CD4-positive, alpha-beta T cell treated with Interleukin-2 at 100 ng/mL for 4 hours (primary cell): Measurements from ENCODE around the gene ZNF774.
A peak's percentile ranks its signal among the peaks of the same experiment; 100 is the strongest.
"Not testable (repeated sequence)": the region's sequence is repeated elsewhere in the genome, so short reads cannot be mapped to it uniquely, and the experiment has no call there.

Experiments
- DNase-seq: peaks from one replicate; pipeline ENCODE4 v3.0.0-alpha.2; 2020; ENCODE audit warnings: low spot score

Gene ZNF774

DNA sequence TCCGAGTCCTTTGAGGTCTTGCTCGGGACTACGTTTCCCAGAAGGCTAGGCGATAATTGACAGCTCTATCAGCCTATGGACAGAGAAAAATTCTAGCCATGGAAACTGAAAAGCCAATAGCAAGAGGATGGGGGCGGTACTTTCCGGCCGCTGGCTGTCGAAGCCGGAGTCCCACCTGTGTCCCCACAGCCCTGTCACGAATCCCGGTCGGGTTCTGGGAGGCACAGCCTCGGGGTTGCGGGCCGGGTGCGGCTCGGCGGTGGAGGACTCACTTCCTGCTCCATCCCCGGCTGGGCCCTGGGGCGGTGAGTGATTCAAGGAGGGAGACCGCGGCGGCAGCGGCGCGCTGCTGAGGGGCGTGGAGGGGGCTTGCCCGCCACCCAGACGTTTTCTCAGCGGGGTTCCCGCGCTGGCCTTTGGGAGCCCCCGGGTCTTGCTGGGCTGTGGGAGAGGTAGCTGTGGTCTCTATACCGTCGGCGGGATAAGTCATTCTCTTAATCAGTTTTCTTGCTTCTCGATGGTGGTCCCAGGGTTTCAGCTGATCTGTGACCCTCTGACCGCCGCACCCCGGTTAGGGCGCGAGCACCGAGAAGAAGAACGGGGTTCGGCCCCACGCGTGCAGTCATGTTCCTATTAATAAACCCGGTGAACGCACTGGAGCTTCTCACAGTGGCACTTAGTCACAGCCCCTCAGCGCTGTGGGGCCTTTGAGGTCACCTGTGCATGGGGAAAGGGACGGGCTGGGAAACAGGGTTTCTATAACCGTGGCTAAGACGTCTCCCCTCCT lies at the start of gene ZNF774:
TSS of gene ZNF774 (plus strand) at position 178 of the 787 bp plus-strand sequence. CDS start 2,377 bp downstream, outside the sequence.
- peak; percentile 97 for DNase-seq

DNA sequence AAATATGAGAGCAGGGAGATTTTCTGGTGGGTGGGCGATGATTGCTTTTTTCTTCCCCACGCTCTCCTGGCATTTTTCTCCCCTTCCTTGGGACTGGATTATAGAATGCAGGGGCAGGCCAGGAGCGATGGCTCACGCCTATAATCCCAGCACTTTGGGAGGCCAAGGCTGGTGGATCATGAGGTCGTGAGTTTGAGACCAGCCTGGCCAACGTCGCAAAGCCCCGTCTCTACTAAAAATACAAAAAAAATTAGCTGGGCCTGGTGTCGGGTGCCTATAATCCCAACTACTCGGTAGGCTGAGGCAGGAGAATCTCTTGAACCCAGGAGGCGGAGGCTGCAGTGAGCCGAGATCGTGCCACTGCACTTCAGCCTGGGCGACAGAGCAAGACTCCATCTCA lies 46.7 kb upstream of the ZNF774 start:
- not testable (repeated sequence) for DNase-seq

DNA sequence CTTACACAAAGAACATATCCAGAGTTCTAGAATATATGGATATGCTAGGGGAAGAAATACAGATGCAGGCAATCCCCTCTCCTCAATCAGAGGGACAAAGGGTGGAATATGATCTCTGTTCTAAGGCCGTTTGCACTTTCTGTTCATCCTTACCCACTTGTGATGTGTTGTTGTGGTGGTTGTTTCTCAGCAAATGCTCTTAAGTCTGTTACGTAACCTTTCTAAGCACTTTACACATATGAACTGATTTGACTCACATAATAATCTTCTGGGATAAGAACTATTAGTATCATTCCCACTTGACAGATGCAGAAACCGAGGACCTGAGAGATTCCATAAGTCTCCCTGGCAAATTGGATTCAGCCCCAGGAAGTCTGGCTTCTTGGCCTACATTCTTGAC lies 46.2 kb upstream of the ZNF774 start:
- no peak for DNase-seq

DNA sequence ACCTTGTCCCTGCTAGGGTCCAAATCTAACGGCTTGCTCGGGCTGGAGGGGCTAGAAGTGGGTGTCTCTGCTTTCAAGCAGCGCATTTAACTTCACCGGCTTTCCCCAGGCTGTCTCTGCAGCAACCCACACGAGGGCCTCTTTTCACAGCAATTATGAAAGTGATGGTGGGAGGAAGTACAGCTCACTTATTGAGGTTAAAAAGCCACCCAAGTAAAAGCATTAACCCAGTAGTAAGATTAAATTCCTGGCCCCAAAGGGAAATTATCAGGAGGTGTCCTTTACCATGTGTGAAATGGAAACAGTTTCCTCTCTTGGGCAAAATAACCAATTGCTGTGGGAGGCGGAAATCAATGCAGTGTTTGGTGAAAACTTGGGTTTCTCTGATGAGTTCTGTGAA lies 45.5 kb upstream of the ZNF774 start:
- peak; percentile 40 for DNase-seq

DNA sequence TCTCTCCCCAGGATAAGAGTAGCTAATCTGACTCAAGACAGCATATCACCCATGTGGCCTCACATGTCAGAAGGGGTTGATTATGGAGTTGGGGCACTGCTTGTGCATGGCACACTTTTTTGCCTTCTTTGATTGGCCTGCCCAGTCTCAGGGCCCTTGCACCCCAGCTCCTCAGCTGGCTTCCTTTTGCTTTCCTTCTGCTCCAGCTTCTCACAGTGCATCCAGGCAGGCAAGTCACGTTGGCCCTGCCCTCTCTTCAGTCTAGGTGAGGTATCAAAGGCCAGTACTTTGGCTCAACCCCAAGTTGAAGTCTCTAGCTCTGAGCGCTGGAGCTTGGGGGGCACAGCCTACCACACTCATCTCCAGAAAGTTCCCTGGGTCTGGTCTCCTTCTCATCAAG lies 44.4 kb upstream of the ZNF774 start:
- DNase-seq, result no peak

DNA sequence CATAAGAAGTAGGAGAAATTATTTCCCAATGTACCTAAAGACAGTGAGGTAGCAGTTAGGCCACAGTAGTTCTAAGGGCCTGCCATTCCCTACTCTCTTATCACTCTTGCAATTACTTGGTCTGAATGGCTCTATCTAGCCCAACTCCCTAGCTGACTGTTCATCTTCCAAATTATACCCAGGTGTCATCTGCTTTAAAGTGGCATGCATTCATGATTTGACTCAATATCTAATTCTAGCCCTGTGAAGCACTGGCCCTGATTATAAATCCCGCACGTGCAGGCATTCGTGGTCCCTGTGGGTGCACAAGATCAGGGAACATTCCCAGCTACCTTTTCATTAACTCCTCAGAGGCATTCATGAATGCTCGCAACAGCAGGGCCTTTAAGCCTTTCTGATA lies 43.1 kb upstream of the ZNF774 start:
- DNase-seq, result no peak

DNA sequence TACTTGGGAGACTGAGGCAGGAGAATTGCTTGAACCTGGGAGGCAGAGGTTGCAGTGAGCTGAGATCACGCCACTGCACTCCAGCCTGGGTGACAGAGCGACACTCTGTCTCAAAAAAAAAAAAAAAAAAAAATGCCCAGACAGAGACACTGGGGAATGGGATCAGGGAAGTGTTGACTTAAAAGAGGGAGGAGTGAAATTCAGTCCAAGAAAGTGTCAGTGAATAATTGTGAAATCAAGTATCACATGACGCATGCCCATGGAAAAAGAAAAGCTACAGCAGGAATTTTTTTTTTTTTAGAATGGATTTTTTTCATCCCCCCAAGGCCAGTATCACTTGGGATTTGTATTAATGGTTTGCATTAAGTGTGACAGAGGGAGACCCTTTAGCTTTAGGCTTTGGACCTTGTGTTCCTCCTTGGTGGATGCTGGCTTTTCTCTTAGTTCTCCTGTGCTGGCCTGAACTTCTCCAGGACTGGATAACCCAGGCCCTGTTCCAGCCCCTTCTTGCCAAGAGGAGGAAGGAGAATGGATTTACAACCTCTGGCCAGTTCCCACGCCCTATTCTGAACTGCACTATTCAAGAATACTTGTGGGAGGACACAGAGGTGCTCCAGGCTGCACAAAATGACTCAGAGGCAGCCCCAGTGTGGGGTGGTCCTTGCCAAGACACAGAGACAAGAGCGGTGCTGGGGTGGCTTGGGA lies 36.7 kb upstream of the ZNF774 start:
- DNase-seq, result no peak

DNA sequence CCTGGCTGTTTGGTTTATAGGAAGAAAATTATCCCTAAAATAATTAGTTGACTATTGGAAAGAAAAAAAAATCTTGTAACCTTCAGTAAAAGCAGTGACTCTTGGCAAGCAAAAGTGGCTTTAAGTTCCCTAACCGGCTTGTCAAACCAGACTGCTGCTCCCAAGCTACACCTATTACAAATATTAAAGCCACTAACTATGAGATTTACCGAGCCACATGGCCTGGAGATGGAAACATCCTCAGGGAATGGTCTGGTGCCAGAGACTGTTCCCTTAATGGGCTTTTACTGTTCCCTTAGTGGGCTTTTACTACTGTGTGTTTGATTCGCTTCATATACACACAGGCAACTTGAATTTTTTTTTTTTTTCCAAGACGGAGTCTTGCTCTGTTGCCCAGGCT lies 35.9 kb upstream of the ZNF774 start:
- no peak for DNase-seq

DNA sequence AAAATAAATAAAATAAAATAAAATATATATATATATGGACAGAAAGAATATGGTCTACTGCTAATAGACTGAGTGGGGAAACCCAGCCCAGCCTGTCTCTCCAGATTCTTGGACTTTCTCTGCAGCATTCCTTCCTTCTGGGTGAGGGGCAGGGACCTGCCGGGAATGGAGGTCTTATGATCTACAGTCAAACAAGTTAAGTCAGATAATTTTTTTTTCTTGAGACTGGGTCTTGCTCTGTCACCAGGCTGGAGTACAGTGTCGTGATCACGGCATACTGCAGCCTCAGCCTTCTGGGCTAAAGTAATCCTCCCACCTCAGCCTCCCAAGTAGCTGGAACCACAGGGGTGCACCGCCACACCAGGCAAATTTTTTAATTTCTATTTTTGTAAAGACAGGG lies 33.5 kb upstream of the ZNF774 start:
- no peak for DNase-seq

DNA sequence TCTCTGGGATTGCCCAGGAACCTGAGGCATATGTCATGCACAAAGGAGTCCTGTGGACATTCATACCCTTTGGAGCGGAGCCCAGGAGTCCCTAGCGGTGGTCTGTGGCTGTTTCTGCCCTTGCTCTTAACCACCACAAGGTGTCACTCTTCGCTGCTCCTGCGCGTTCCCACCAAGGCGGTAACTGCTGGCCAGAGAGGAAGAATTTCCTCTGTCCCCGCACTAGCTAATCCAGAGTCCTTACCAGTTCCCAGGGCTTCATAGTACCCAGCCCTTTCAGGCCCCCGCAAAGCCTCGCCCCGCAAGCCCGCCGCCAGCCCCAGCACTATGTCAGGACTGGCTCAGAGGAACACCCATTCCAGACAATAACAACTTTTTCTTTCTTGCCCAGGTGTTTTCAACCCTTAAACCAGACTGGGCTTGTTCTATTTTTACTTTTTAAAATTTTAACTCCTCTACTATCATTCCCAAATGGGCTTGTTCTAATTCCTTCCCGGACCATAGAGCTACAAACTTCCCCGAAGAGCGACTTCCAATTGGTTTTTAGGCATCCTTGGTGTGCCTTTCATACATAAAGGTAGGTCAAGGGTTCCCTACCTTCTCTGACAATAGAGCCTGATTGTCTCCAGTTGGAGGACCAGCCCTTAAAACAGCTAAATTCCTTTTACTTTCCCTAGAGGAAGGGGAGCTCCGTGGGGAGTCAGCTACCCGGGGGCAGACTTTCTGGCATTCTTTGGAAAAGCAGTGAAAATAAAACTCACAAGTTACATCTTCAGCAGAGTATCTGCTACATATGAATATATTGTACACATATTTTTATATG lies 31.8 kb upstream of the ZNF774 start:
- DNase-seq, result peak; percentile 77

DNA sequence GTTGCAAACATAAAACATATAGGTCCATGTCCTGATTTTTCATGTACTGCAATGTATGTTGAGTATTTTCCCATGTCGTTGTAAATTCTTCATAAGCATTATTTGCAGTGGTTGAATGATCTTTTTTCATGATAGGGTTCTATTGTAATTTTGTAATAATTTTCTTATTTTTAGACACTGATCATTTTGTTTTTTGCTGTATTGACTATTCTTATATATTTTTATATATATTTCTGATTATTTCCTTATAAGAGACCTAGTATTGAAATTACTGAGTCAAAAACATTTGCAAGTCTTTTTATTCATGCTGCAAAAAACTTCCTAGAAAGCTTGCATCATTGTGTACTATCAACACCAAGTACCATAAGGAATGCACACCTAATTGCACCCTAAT lies 31.2 kb upstream of the ZNF774 start:
- no peak for DNase-seq

DNA sequence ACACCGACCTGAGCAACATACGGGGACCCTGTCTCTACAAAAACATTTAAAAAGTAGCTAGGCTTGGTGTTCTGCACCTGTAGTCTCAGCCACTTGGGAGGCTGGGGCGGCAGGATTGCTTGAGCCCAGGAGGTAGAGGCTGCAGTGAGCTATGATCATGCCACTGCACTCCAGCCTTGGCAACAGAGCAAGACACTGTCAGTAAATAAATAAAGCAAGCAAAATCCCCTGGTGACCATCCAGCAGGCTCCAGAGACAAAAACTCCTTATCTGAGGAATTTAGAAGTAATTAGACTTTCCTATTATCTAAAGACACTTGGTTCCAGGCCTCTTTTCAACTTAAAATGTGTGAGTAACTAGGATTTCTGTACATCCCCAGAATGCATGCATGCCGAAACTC lies 29.5 kb upstream of the ZNF774 start:
- no peak for DNase-seq

DNA sequence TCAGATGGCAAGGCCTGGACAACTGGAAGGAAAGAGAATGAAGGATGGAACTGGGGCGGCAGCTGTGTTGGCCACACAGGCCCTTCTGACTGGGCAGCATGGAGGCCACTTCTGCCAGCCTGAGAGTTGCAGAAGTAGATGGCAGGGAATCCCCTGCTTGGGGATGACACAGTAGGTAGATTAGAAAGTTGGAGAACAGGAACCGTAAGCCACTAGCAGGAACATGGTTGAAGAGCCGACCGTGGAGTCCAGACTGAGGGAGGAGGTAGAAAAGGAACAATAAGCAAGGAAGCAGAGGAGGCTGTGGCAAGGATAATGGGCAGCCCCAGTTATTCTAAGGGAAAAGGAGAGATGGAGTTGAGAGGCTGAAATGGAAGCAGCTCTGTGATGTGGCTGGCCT lies 26.4 kb upstream of the ZNF774 start:
- no peak for DNase-seq

DNA sequence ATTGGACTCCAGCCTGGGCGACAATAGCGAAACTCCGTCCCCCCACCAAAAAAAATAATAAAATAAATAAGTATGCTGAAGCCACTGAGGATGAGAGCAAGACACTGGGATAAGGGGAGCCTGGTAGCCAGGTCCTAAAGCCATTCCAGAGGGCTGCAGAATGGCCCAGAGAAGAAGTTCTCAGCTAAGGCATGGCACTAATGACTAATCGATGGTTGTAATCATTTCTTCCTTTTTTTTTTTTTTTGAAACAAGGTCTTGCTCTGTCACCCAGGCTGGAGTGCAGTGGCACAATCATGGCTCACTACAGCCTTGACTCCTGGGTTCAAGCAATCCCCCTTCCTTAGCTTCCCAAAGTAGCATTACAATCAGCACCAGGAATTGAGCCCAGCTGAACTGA lies 25.6 kb upstream of the ZNF774 start:
- no peak for DNase-seq

DNA sequence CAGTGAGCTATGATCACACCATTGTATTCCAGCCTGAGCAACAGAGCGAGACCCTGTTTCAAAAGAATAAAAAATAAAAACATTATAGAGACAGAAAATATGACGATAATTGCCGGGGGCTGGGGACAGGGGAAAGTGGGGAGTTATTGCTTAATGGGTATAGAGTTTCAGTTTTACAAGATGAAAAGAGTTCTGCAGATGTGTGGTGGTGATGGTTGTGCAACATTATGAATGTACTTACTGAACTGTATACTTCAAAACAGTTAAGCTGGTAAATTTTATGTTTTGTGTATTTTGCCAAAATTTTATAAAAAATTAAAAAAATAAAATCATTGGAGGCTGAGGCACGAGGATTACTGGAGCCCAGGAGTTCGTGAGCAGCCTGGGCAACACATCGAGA lies 24.8 kb upstream of the ZNF774 start:
- DNase-seq, result no peak

DNA sequence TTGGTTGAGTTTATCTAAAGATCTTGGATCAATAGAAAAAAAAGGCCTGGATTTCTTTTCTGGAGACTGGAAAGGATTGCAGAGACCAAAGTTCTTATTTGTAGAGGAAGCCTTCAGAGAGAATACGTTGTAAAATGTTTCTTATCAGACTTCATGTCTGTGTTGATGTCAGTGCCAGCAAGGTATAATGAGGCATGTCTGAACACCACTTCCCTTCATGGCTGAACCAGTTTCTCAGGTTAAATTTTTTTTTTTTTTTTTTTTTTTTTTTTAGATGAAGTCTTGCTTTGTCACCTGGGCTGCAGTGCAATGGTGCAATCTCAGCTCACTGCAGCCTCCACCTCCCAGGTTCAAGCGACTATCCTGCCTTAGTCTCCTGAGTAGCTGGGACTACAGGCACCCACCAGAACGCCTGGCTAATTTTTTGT lies 17.8 kb upstream of the ZNF774 start:
- DNase-seq, result no peak

DNA sequence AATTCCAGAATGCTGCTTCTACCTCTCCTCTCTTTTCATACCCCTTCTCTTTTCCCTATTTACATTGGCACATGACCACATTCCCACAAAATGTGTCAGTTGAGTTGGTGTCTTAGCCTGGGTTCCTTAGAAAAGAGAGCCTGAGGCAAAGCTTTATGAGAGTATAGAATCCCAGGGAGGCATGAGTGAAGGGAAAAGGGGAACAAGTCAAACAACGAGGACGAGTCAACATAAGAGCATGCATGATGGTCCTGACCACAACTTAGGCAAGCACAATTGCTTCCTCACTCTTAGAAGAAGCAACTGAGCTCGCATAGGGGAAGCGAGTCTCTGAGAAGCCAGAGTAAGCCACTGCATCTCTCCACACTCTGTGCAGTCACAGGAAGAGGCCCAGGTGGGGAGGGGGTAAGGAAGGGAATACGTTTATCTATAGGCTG lies 15.4 kb upstream of the ZNF774 start:
- no peak for DNase-seq

DNA sequence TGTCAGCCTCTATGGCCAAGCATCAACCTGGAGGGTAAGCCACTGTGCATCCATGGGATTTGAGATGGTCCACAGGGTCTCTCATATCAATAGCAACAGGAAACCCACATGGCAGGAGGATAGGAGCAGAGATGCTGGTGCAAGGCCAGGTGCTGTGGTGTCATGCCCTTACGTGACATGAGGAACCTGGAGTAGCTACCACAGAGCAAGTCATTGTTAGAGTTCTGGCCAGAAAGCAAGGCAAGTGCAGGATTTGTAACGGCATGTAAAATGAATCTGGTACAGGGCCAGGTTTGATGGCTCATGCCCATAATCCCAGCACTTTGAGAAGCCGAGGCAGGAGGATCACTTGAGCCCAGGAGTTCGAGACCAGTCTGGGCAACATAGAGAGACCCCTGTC lies 14.8 kb upstream of the ZNF774 start:
- no peak for DNase-seq

DNA sequence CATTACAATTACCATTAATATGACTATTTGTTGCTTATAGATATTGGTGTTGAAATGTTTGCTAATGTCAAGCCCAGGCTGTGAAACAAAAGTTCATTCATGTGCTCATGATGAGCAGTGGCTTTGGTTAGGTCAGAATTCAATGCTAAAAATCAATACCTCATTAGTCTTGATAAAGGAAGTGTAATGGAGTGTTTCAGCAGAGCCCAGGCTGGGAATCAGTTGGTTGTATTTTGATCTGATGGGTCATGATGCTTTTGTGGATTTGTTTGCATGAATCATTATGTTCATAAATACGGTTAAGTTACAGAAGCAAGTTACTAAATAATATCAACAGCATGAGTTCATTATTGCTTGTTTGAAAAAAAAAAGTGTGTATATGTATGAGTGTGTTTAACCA lies 13.6 kb upstream of the ZNF774 start:
- DNase-seq, result no peak

DNA sequence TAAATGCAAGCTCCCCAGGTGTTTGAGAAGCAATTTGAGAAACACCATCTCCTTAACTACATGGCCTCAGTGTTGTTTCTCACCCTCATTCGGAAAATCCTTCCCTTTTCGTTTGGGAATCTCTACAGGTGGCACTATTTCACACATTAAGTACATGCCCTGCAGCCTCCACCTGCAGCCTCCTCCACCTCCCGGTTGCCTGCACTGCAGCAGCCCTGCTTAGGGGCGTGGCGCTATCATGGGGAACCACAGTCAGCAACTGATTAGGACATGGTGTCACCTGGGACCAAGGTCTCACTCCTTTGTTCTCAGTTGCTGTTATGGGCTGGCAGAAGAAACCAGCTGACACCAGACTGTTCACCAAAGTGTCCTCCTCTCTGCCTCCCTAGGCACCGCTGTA lies 11.7 kb upstream of the ZNF774 start:
- no peak for DNase-seq

DNA sequence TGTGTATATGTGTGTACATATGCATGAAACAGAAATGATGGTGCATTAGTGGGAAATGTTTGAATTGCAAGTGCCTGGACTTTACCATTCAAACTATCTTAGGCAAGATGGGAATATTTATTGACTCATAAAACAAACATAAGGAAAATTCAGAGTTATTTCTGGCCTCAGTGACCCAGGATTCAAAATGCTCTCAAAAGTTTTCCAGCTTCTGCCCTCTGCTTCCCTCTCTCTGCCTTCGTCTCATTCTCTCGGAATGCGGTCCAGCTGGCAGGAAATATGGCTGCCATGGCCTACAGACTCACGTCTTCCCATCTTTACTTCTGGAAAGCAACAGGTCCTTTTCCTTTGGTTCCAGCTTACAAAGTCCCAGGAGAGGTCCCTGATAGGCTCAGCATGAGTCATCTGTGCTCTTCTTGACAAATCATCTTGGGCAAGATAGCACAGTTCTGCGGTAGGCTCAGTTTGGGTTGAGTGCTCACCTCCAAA lies 8.7 kb upstream of the ZNF774 start:
- DNase-seq, result no peak

DNA sequence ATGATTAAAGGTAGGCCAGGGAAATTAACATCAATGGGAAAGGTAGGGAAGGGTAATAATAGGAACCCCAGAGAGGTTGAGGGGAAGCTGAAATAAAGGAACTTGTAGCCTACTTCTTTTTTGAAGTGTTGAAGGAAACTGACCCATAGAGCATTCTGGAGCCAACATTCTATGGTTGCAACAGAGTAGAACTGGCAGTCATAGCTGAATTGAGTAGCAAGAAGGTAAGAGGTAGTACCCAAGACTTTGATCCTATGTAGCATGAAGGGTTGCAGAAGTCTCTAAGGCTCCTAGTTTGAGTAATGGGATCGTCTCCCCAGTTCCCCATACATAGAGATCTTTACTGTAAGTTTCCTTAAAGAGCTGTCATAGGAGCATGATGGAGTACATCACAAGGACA lies 7.4 kb upstream of the ZNF774 start:
- no peak for DNase-seq

DNA sequence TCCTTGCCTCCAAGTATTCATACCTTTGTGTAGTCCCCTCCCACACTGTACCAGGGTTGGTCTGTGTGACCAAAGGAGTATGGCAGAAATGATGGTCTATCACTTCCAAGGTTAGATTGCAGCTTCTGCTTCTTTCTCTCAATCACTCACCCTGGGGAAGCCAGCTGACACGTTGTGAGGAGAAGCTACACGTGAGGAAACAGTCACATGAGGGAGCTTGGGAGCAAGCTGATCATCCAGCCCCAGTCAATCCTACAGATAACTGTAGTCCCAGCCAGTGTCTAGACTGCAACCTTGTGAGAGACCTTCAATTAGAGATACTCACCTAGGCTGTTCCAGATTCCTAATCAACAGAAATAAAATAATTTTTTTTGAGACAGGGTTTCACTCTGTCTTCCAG lies 6.2 kb upstream of the ZNF774 start:
- DNase-seq, result no peak
